22Rv1 (cell line): ENCODE results near the gene ARHGAP8.

ENCODE experiments used
- H3K27ac ChIP-seq: fragments of 450-650 bp; 2 replicates; pipeline ENCODE4 v1.5.1; 2017
- CTCF ChIP-seq: fragments of 450-650 bp; IDR thresholded peaks from 2 replicates; pipeline ENCODE4 v1.5.1; 2017; ENCODE audit warnings: mild to moderate bottlenecking
- ZFX ChIP-seq: fragments of 450-650 bp; IDR thresholded peaks from 2 replicates; pipeline ENCODE4 v1.6.1; 2017; ENCODE audit warnings: antibody characterized with exemption, borderline replicate concordance

The ARHGAP8 gene

GRCh38 chr22:44859641-44860040 lies 107.3 kb downstream of the ARHGAP8 start:
- TF ChIP-seq ZFX (no peak), CTCF (no peak)
- H3K27ac ChIP-seq: peak overlapping the region; percentile 84

DNA sequence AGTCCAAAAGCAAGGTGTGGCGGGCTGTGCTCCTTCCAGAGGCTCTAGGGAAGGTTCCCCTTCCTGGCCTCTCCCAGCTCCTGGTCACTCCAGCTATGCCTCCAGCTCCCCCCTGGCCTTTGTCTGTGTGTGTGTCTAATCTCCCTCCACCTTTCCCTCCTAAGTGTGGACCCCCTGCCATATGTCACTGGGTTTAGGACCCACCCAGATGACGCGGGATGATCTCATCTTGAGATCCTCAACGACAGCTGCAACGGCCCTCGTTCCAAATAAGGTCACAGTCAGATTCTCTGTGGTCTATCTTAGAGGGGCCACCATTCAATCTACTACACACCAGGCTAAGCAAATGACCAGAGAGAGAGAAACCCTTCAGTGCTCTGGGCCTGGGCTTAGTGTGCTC lies 107.9 kb downstream of the ARHGAP8 start:
- TF ChIP-seq CTCF (no peak), ZFX (no peak)
- peak overlapping the region; percentile 84; the same call in 1 of the 2 replicates for H3K27ac ChIP-seq

DNA sequence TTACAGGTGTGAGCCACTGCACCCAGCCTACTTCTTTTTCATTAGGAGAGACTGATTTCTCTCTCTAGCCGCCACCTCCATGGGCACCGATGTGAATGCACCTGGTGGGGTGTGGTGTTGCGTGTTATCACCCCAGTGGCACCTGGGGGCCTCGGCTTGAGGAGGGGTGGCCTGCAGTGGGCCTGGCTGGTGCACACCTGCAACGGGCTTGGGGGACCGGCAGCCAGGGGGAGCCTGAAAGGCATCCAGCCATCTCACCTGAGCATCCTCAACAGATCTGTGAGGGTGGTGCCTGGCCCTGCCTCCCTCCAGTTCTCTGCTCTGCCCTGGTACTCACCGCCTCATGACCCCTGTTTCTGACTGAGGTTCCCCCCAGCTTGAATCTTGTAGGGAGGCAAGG lies 108.9 kb downstream of the ARHGAP8 start:
- no peak overlapping the region for H3K27ac ChIP-seq
- TF ChIP-seq ZFX (no peak), CTCF (no peak)

DNA sequence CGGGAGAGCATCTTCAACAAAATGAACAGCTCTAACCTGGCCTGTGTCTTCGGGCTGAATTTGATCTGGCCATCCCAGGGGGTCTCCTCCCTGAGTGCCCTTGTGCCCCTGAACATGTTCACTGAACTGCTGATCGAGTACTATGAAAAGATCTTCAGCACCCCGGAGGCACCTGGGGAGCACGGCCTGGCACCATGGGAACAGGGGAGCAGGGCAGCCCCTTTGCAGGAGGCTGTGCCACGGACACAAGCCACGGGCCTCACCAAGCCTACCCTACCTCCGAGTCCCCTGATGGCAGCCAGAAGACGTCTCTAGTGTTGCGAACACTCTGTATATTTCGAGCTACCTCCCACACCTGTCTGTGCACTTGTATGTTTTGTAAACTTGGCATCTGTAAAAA lies 109.9 kb downstream of the ARHGAP8 start:
- TF ChIP-seq CTCF: no peak
- no peak for TF ChIP-seq ZFX
- peak overlapping the region; percentile 10; the same call in 1 of the 2 replicates for H3K27ac ChIP-seq

DNA sequence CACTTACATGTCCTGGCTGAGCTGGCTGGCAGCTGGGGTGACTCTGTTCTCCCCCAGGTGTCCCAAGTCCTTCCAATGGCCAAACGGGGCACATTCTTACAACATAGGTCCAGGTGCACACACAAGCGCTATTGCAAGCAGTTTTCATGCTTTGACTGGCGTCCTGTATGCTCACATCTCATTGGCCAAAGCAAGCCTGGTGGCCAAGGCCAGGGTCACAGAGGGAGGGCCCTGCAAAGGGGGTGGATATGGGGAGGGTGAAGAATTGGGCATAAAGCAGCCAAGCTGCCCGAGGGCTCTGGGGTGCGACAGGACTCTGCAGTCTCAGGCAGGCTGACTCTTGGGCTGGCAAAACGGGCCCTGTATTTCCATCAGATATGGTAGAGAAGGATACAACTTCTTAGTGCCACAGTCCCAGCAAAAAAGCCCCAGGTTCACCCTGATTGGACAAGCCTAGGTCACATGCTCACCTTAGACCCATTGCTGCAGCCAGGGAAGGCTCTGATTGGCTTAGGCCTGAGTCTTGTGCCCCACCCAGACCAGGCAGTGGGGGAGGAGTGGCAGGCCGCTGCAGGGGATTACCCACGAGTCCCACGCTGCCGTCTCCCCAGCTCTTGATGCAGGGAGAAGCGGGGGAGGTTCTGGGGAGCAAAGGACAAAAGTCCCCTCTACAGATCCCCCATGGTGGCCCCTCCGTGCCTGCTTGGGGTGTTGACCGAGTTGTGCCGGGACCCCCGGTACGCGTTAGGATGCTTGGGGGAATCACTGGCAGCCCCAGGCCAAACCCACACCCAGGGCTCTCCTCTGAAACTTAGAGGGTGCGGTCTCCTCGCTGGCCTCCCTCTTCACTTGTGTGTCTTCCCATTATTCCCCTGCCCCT lies 110.8 kb downstream of the ARHGAP8 start:
- TF ChIP-seq ZFX (no peak), CTCF (no peak)

DNA sequence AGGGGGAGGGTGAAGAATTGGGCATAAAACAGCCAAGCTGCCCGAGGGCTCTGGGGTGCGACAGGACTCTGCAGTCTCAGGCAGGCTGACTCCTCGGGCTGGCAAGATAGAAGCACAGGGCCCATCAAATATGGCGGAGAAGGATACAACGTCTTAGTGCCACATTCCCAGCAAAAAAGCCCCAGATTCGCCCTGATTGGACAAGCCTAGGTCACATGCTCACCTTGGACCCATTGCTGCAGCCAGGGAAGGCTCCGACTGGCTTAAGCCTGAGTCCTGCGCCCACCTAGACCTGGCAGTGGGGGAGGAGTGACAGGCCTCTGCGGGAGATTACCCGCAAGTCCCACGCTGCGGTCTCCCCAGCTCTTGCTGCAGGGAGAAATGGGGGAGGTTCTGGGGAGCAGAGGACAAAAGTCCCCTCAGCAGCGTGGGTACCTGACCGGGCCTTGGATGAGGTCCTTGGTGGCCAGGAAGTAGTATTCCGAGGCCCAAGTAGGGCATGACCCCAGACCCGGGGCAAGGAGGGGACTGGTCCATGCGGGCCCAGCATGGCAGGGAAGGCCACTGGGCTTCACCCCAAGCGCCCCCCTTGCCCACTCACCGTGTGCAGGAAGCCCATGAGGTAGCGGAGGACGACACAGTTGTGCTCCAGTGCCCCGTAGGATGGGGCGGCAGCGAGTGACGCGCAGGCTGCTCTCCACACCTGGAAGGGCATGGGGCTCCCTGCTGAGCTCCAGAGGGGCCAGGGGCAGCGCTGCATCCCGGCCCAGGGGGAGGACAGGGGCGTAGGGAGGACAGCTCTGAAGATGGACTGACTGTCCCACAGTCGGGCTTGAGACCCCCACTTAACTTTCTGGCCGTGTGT lies 113.0 kb downstream of the ARHGAP8 start:
- H3K27ac ChIP-seq: peak overlapping the region; percentile 70
- TF ChIP-seq ZFX (no peak), CTCF (no peak)

More for the DNA sequence above, 110.8 kb downstream of the ARHGAP8 start:
- peak overlapping the region; percentile 10; the same call in 1 of the 2 replicates for H3K27ac ChIP-seq
